HG03139 (cell line): ENCODE data around the gene STARD13.

Source experiments
- ATAC-seq: cut with Tn5 transposase; IDR thresholded peaks from one replicate; pipeline ENCODE4 v1.9.1; 2021; ENCODE audit not compliant: unreplicated experiment

Gene STARD13

GRCh38 chr13:33277037-33277740, 8.4 kb downstream of the STARD13 start:
- no peak for ATAC-seq

DNA sequence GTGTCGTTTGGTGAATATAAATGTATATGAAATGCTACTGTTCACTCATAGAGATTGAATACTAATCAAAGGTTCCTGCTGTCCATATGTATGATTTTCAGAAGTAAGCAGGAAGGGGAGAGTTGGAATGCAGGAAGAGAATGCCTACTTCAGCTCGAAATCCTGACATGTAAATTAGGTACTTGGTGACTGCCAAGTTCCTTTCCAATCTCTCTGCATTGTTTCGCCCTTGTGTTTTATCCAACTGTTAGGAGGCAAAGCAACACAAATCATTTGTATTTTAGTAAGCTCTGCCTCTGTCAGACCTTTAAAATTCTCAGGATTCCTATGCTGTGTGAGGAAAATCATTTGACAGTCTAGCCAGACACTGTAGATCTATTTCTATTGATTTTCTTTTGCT, 9.0 kb downstream of the STARD13 start:
- no peak for ATAC-seq

DNA sequence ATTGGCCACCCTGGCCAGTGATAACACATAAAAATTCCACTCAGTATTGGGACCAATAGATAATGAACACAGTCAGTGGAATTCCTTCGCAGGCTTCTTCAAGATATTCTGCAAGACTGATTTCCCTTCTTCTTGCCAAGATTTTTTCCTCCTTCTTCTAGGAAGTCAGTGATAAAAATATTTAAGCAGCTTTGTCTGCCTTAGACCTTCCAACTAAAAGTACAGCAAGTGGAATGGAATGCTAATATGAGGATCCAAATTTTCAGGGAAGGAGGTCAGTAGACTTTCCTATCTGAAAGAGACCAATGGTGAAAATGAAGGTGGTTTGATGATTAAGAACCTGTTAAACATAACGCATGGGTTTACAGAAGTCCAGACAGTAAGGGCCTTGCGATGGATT, 9.6 kb downstream of the STARD13 start:
- no peak for ATAC-seq

DNA sequence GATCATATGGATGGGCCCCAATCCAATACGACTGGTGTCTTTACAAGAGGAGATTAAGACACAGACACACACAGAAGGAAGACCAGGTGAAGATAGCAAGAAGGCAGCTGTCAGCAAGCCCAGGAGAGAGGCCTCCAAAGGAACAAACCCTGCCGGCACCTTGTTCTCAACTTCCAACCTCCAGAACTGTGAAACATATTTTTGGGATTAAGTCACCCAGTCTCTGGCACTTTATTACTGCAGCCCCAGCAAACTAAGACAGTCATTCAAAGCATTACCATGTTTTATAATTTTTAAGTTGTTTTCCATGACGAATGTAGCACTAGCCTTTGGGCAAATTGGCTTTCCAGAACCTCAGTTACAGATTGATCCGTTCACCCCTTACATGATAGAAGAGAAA, 11.3 kb downstream of the STARD13 start:
- no peak for ATAC-seq

DNA sequence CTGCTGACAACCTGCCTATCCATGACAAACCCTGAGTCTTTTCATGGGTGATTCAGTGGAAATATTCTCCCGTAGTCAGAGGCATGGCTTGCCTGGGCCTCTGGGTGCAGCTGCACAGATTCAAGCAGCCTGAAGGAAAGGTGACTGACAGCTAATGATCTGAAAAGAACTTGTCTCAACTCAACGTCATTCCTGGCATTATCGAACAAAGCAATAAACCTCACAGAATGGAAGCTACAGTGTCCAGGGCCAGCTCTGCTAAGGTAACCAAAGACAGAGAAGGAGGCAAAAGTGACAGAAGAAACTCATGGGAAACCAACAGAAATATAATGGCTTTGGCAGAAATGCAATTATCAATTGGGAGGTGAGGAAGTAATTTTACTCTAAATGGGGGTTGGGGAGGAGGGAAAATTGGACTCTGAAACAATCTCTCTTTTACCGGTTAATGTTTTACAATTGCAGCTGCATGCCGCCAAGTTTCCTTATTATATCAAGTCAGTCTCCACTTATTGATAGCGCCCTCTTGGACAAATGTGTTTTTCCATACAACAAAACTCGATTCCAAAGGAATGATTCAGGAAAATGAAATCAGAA, 12.9 kb downstream of the STARD13 start:
- no peak for ATAC-seq

- no peak for ATAC-seq
These were observed 13.8 kb downstream of the STARD13 start for GRCh38 chr13:33271759-33272158.

DNA sequence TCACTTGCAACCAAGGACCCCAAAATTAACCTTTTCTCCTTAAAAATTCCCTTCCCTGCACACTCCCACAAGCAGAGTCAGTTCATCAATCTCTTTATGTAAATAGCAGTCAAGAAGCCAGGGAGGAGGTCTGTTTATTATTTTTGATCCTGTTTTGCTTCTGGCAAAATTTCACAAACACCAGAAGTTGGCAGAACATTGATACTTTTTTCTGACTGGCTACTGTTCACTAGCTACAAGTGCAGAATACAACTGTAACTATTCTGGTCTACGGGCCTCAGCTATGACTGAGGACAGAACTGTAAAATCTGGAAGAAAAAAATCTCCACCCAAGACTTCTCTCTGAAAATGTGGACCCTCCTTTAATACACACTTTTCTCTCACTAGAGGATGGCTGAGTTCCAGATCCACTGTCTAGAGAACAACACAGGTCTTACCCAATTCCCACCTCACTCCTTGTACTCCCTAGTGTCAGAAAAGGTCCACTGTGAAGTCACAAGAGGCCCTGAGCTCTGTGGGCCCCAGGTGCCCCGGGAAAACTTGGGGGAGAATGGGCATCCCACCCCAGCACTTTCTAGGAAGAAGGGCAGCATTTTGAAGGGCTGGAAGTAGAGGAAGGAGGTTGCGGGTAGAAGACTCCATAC, 14.5 kb downstream of the STARD13 start:
- no peak for ATAC-seq

- ATAC-seq, result no peak
These were observed 19.9 kb downstream of the STARD13 start for GRCh38 chr13:33265607-33266006.

GRCh38 chr13:33265133-33265532, 20.4 kb downstream of the STARD13 start:
- no peak for ATAC-seq

GRCh38 chr13:33264620-33264978, 21.0 kb downstream of the STARD13 start:
- ATAC-seq, result no peak

DNA sequence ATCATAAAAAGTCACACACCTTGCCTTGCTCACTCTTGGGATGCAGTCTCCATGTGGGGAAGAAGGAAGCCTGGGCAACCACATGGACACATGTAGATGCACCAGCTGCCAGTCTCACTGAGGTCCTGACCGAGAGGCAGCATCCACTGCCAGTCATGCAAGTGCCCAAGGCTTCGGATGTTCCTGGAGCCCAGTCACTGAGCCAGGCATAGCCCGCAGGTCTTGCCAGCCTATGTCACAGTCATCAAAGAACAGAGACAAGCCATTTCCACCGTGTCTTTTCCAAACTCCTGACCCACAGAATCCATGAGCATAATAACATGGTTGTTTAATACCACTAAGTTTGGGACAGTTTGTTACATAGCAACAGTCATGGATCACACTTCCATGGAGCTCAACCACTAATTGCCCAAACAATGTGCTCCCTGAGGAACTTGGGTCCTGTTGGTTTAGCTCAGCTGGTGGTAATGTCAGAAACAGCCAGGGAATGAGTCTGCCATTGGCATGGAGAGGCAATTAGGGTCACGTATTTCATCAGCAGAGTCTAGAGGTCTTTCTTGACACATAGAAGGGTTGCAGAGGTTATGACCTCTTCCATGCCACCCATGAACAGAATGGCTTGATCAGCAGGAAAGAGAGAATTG, 21.5 kb downstream of the STARD13 start:
- no peak for ATAC-seq

GRCh38 chr13:33263484-33263883, 22.1 kb downstream of the STARD13 start:
- ATAC-seq, result no peak

DNA sequence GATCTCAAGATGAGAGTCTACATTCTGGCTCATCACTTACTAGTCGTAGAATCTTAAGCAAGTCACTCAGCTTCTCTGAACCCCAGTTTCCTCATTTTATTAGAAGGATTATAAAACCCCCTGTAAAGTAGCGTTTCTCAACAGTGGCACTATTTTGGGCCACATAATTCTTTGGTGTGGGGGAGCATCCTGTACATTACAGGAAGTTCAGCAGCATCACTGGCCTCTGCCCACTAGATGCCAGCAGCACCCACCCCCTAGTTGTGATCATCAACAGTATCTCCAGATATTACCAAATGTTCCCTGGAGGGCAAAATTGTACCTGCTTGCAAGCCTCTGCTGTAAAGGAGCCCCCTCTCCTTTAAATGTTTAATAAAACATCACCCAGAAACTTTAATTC, 22.6 kb downstream of the STARD13 start:
- no peak for ATAC-seq

DNA sequence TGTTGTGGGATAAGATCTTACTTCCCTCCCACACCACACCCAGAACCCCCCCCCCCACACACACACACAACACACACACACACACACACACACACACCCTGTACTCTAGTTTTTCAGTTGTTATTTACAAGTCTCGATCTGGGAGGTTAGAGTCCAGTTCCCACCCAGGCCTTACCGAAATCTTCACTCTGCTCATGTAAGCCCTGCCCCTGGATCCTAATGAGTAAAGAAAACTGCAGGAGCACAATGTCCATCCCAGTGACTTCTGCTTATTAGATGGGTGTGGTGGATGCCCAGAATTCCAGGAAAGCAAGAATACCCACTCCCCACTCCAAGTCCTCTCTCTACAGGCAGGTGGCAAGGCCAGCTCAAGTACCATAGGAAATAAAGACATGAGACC, 23.0 kb downstream of the STARD13 start:
- no peak for ATAC-seq

- no peak for ATAC-seq
These were observed 23.5 kb downstream of the STARD13 start for GRCh38 chr13:33262062-33262487.

GRCh38 chr13:33261387-33262061, 24.0 kb downstream of the STARD13 start:
- no peak for ATAC-seq

DNA sequence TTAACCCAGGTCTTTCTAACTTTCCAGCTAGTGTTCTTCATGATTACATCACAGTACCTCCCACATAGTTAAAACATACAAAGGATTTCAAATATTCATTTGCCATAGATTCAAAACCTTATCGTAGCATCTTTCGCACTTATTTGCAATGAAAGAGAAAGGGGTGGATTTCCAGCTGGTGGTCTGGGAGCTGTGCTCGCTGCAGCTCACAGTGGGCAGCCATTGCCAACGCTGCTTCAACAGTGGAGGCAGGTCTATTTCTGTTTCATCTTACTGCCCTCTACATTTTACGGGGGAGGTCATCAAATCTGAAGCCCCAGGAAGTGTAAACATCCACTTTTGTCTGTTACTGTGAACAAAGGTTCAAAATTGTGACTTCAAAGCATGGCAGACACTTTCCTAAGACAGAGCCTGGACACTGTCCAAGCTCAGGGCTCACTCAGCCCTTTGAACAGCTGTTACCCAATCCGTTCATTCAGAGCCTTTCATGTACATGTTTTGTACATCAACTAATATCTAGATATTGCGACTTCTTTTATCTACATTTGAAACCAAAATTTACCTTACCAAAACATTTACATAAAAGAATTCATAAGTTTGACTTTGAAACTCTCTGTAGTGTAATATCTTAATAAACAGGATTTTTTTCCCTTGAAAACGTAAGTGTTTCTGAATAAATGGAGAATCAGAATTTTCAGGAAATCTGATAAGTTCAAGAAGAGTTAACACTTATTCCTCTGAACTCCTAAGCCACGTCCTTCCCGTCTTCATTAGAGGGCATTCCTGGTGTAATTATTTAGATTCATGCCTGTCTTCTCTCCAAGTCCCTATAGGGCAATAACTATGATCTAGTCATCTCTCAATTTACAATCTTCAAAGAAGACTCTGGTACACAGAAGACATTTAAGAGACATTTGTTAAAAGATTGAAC, 25.1 kb downstream of the STARD13 start:
- ATAC-seq, result no peak

GRCh38 chr13:33259296-33259695, 26.3 kb downstream of the STARD13 start:
- ATAC-seq, result no peak

DNA sequence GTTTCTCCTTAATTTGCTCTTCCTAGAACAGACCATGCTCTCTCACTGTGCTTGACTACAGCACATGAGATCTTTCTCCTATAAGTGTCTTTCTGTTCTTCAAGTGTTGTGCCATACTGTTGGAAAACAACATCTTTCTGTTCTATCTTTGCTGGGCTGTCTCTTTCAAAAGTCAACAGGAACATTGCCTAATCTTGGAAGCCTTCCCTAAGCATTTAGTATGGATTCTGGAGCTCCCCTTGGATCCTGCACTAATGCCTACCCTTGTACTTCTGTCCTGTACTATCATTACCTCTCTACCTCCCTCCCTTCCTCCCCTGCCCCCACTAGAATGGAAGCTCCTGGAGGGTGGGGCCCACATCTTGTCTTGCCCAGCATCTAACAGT, 26.8 kb downstream of the STARD13 start:
- no peak for ATAC-seq
